GM23248 (cell line): ENCODE data around the gene ZDHHC3. TPM values are rescaled to one million over a fixed set of nuclear protein-coding genes. Genes with fewer than 3 reads are reported as not detected.
A peak's percentile ranks its signal among the peaks of the same experiment; 100 is the strongest.

Experiments used
- DNase-seq: peaks from one replicate; pipeline ENCODE4 v3.0.0-alpha.2; 2015
- H2AFZ ChIP-seq: fragments of 200-600 bp; sonication (generic); 2 replicates; pipeline ENCODE4 v1.6.1; 2016; ENCODE audit warnings: antibody characterized with exemption
- H3F3A ChIP-seq: fragments of 200-600 bp; sonication (generic); 2 replicates; pipeline ENCODE4 v1.6.1; 2016; ENCODE audit warnings: mild to moderate bottlenecking, antibody characterized with exemption, mixed run types; ENCODE audit not compliant: insufficient read depth
- H3K27ac ChIP-seq: fragments of 200-600 bp; sonication (generic); 2 replicates; pipeline ENCODE4 v1.5.1; 2016; ENCODE audit warnings: mild to moderate bottlenecking
- H3K27me3 ChIP-seq: fragments of 200-600 bp; sonication (generic); replicated peaks from 2 replicates; pipeline ENCODE4 v1.6.1; 2016; ENCODE audit warnings: mild to moderate bottlenecking; ENCODE audit not compliant: insufficient read depth
- H3K36me3 ChIP-seq: fragments of 200-600 bp; sonication (generic); 2 replicates; pipeline ENCODE4 v1.6.1; 2016; ENCODE audit warnings: low read depth, mild to moderate bottlenecking
- H3K4me1 ChIP-seq: fragments of 200-600 bp; sonication (generic); 2 replicates; pipeline ENCODE4 v1.6.1; 2016; ENCODE audit warnings: mild to moderate bottlenecking; ENCODE audit not compliant: insufficient read depth
- H3K4me2 ChIP-seq: fragments of 200-600 bp; sonication (generic); one replicate; pipeline ENCODE4 v1.6.1; 2016; ENCODE audit warnings: mild to moderate bottlenecking; ENCODE audit not compliant: unreplicated experiment
- H3K4me3 ChIP-seq: fragments of 200-600 bp; sonication (generic); 2 replicates; pipeline ENCODE4 v1.5.1; 2016; ENCODE audit warnings: mild to moderate bottlenecking
- H3K79me2 ChIP-seq: fragments of 200-600 bp; sonication (generic); 2 replicates; pipeline ENCODE4 v1.6.1; 2016; ENCODE audit warnings: mild to moderate bottlenecking; ENCODE audit not compliant: insufficient read depth
- H3K9ac ChIP-seq: fragments of 200-600 bp; sonication (generic); 2 replicates; pipeline ENCODE4 v1.6.1; 2016; ENCODE audit warnings: mild to moderate bottlenecking
- H3K9me2 ChIP-seq: fragments of 200-600 bp; sonication (generic); 2 replicates; pipeline ENCODE4 v1.6.1; 2016; ENCODE audit warnings: mixed run types, mild to moderate bottlenecking, moderate library complexity; ENCODE audit not compliant: insufficient read depth
- H3K9me3 ChIP-seq: fragments of 200-600 bp; sonication (generic); one replicate; pipeline ENCODE4 v1.6.1; 2017; ENCODE audit warnings: low read depth
- H4K20me1 ChIP-seq: fragments of 200-600 bp; sonication (generic); 2 replicates; pipeline ENCODE4 v1.6.0; 2016; ENCODE audit not compliant: insufficient read depth
- EZH2 ChIP-seq: fragments of 200-600 bp; sonication (generic); IDR thresholded peaks from 2 replicates; pipeline ENCODE4 v1.6.1; 2018; ENCODE audit warnings: antibody characterized with exemption, mild to moderate bottlenecking; ENCODE audit not compliant: insufficient read depth, poor library complexity, severe bottlenecking
- EZH2phosphoT487 ChIP-seq: fragments of 200-600 bp; sonication (generic); IDR thresholded peaks from 2 replicates; pipeline ENCODE4 v1.6.1; 2018; ENCODE audit warnings: antibody characterized with exemption, moderate library complexity, mild to moderate bottlenecking, low read depth; ENCODE audit not compliant: insufficient read depth
- WGBS, 2 experiments: methylation state at CpG; one replicate each; pipeline ENCODE4 v1.1.6; 2015 to 2017; ENCODE audit warnings: low lambda C conversion rate in 2 of 2, low coverage in 1 of 2; ENCODE audit errors: missing lambda C conversion rate in 2 of 2; 5-methylcytosine and 5-hydroxymethylcytosine counted together
- in situ Hi-C: fragments of 300-500 bp; cut with MboI; formaldehyde crosslinking; loops from 2 replicates; pipeline ENCODE4 v1.15.0; 2020
- polyA plus RNA-seq: library from polyadenylated mRNA; unstranded; fragments of >200 nt; fragmentation: Nextera tagmentation; extraction: Ambion mirVana; gene quantifications from 2 replicates; pipeline ENCODE4 v1.2.1, GENCODE V29; 2016
- total RNA-seq: library from RNA; depleted of rRNA; stranded (reverse); fragments of >200 nt; shearing (Covaris generic); gene quantifications from 2 replicates; pipeline ENCODE4 v1.2.3, GENCODE V29; 2014

Gene ZDHHC3
- total and polyA plus RNA-seq, 2 experiments from 2014 or later: 48.7 to 76.2 TPM

DNA sequence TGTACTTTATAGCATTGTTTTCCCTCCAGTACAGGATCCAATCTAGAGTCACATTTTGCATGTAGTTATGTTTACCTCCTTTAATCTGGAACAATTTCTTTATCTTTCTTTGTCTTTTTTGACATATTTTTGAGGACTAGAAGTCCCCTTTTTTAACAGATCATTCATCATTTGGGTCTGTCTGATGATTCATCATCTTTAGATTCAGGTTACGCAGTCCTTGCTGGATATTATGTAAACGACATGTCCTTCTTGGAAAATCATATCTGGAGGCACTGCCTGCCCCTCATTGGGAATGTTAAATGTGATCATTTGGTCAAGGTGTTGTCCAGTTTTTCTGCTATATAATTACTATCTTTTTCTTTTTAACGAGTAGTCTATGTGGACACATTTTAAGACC, 83.3 kb downstream of the ZDHHC3 start:
- Histone ChIP-seq H3K36me3 (no peaks in the 10 kb centered on the region), H4K20me1 (no peaks in the 10 kb centered on the region), H3K9me3 (no peaks in the 10 kb centered on the region), H3K9ac (no peak overlapping the region), H3K27me3 (no peaks in the 10 kb centered on the region), H2AFZ (no peak overlapping the region), H3K9me2 (no peaks in the 10 kb centered on the region), H3K79me2 (no peaks in the 10 kb centered on the region), H3F3A (0 out of 2 replicates have a peak, but pooled peaks cover 8% of the 10 kb centered on the region), H3K27ac (no peak overlapping the region), H3K4me3 (no peak overlapping the region), H3K4me1 (peaks cover 8% of the 10 kb centered on the region), H3K4me2 (peak overlapping the region; percentile 24)
- in situ Hi-C loops: no loop called here
- TF ChIP-seq EZH2 (no peak), EZH2phosphoT487 (no peak)
- WGBS, 2 experiments: 93% methylated on average over 3 of the region's 3 CpGs
- DNase-seq: no peak

DNA sequence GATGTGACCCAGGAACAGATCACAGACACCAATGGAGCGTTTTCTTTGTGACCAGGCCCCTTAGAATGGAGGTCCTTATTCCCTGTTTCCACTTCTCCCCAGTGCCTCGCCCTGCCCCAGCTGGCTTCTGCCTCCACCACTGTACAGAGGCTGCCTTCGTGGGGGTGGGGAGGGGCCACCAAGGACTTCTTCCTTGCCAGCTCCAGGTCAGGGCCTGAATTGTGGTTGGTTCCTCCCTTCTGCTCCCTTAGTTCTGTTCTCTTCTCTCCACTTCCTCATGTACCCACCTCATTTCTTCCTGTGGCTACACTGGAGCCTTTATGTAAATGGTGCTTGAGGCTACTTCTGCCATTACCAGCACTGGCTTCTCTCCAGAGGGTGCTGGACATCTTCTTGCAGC, 85.1 kb downstream of the ZDHHC3 start:
- Histone ChIP-seq H3K27ac (no peak overlapping the region), H3K4me1 (peaks cover 9% of the 10 kb centered on the region), H4K20me1 (no peaks in the 10 kb centered on the region), H3K4me2 (no peak overlapping the region), H3K36me3 (no peaks in the 10 kb centered on the region), H3F3A (0 out of 2 replicates have a peak, but pooled peaks cover 8% of the 10 kb centered on the region), H3K9ac (no peak overlapping the region), H2AFZ (no peak overlapping the region), H3K9me2 (no peaks in the 10 kb centered on the region), H3K27me3 (no peaks in the 10 kb centered on the region), H3K79me2 (no peaks in the 10 kb centered on the region), H3K4me3 (no peak overlapping the region), H3K9me3 (no peaks in the 10 kb centered on the region)
- DNase-seq: no peak
- WGBS, 2 experiments: 53 to 56% methylated on average over 3 of the region's 3 CpGs
- in situ Hi-C loops: no loop called here
- TF ChIP-seq EZH2: no peak
- TF ChIP-seq EZH2phosphoT487: no peak

DNA sequence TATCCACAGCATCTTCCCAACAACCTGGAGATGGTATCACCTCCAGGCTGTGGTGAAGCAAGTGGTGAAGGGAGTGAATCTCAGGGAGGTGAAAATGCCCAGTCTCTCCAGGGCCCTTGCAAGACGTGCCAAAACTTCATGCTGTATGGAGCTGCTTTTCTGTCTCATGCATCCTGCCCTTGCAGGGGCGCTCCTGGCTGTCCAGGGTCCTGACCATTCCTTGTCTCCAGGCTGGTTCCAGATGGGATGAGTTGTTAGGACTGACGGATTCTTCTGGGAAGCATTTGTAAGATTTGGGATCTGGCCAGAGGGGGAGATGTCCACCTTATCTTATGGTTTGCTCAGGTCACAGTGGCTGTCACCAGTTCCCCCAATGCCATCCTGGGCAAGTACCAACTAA, 85.7 kb downstream of the ZDHHC3 start:
- no peaks in the 10 kb centered on the region for H3K9me3 ChIP-seq
- H3K27ac ChIP-seq: no peak overlapping the region
- H3K4me2 ChIP-seq: no peak overlapping the region
- no peaks in the 10 kb centered on the region for H4K20me1 ChIP-seq
- no peak overlapping the region for H3K4me3 ChIP-seq
- no peaks in the 10 kb centered on the region for H3K9me2 ChIP-seq
- no peaks in the 10 kb centered on the region for H3K79me2 ChIP-seq
- H3K36me3 ChIP-seq: no peaks in the 10 kb centered on the region
- DNase-seq: peak; percentile 10
- H2AFZ ChIP-seq: no peak overlapping the region
- H3K9ac ChIP-seq: no peak overlapping the region
- no peaks in the 10 kb centered on the region for H3K27me3 ChIP-seq
- no peak for TF ChIP-seq EZH2phosphoT487
- no peak for TF ChIP-seq EZH2
- WGBS, 2 experiments: 25 to 36% methylated on average over 3 of the region's 3 CpGs
- in situ Hi-C loops: no loop called here
- peaks cover 14% of the 10 kb centered on the region for H3K4me1 ChIP-seq
- H3F3A ChIP-seq: 0 out of 2 replicates have a peak, but pooled peaks cover 10% of the 10 kb centered on the region

DNA sequence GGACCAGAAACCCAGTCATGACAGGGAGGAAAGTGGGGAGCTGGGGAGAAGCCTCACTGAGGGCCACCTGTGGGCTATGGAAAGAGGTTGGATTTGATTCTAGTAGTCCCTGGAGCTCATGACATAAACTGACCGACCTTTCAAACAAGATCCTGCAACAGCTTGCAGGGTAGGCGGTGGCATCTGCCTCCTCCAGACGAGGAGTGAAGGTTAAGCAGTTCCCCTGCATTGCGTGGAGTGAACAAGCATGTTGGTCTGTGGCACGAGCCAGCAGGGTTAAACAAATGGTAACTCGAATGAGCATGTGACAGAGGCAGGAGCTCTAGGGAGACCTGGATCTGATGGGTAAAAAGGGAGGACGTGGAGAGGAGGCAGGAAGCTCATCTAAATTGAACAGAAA, 88.9 kb downstream of the ZDHHC3 start:
- Histone ChIP-seq H3K9me3 (no peaks in the 10 kb centered on the region), H2AFZ (no peak overlapping the region), H3K27me3 (no peaks in the 10 kb centered on the region), H3K36me3 (no peaks in the 10 kb centered on the region), H3K9ac (no peak overlapping the region), H3K79me2 (no peaks in the 10 kb centered on the region), H3F3A (0 out of 2 replicates have a peak, but pooled peaks cover 10% of the 10 kb centered on the region), H3K4me1 (peaks cover 25% of the 10 kb centered on the region), H3K4me2 (no peak overlapping the region), H3K27ac (no peak overlapping the region), H3K9me2 (no peaks in the 10 kb centered on the region), H3K4me3 (no peak overlapping the region), H4K20me1 (no peaks in the 10 kb centered on the region)
- 67 to 69% methylated on average over 7 of the region's 7 CpGs for WGBS, 2 experiments
- no peak for TF ChIP-seq EZH2
- no peak for TF ChIP-seq EZH2phosphoT487
- DNase-seq: no peak
- in situ Hi-C loops: no loop called here

DNA sequence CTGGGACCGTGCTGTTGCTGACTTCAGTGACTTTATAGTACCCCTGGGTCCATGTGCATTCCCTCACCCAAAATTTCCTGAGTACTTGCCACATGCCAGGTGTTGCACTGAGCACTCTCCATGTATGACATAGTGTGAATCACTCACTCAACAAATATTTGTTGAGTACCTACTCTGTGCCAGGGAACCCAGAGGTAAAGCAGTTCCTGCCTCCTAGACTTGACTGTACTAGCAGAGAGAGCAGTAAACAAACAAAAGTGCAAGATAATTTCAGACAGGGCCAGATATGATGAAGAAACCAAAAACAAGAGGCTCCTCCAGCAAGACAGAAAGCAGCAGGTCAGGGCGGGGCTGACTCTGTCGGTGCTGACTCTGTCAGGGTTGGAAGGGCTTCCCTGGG, 89.4 kb downstream of the ZDHHC3 start:
- WGBS, 2 experiments: 73 to 79% methylated on average over 3 of the region's 3 CpGs

More for the DNA sequence above, 89.4 kb downstream of the ZDHHC3 start:
- in situ Hi-C loops: no loop called here
- Histone ChIP-seq H3K9me2 (no peaks in the 10 kb centered on the region), H3K4me3 (no peak overlapping the region), H3K9me3 (no peaks in the 10 kb centered on the region), H3K79me2 (no peaks in the 10 kb centered on the region), H3K9ac (no peak overlapping the region), H3F3A (0 out of 2 replicates have a peak, but pooled peaks cover 10% of the 10 kb centered on the region), H3K27ac (no peak overlapping the region), H3K4me1 (peaks cover 25% of the 10 kb centered on the region), H3K36me3 (no peaks in the 10 kb centered on the region), H3K4me2 (no peak overlapping the region), H3K27me3 (no peaks in the 10 kb centered on the region), H2AFZ (no peak overlapping the region), H4K20me1 (no peaks in the 10 kb centered on the region)
- DNase-seq: peak; percentile 16
- TF ChIP-seq EZH2 (no peak), EZH2phosphoT487 (no peak)
